HepG2 (cell line): Measurements from ENCODE around the gene PLPPR3. TPM values are rescaled to one million over a fixed set of nuclear protein-coding genes. Genes with fewer than 3 reads are reported as not detected.
A peak's percentile ranks its signal among the peaks of the same experiment; 100 is the strongest.

Experiments
- ARID2 ChIP-seq: sonication (generic); formaldehyde crosslinking; IDR thresholded peaks from 2 replicates; pipeline ENCODE4 v1.8.1; 2022; ENCODE audit warnings: mild to moderate bottlenecking, missing genetic modification reagents, borderline replicate concordance
- E2F5 ChIP-seq: sonication (generic); formaldehyde crosslinking; conservative IDR thresholded peaks from 2 replicates; pipeline ENCODE4 v1.4.0; 2020; ENCODE audit warnings: missing genetic modification reagents
- MNT ChIP-seq: fragments of 450-650 bp; IDR thresholded peaks from 2 replicates; pipeline ENCODE4 v1.6.1; 2016
- PAWR ChIP-seq: sonication (generic); formaldehyde crosslinking; IDR thresholded peaks from 2 replicates; pipeline ENCODE4 v1.4.0; 2020; ENCODE audit warnings: missing genetic modification reagents, mild to moderate bottlenecking, borderline replicate concordance
- POLR2A ChIP-seq, 2 experiments: IDR thresholded peaks; 2 replicates each; pipeline ENCODE4 v1.6.1; 2011; ENCODE audit warnings: low read depth in 2 of 2, low read length in 2 of 2, mild to moderate bottlenecking in 1 of 2, moderate library complexity in 1 of 2; ENCODE audit not compliant: insufficient read depth in 1 of 2
- RFX3 ChIP-seq: IDR thresholded peaks from 2 replicates; pipeline ENCODE4 v1.6.1; 2016; ENCODE audit warnings: missing biosample characterization, missing genetic modification reagents
- SMARCC2 ChIP-seq: fragments of 450-650 bp; IDR thresholded peaks from 2 replicates; pipeline ENCODE4 v1.6.1; 2017; ENCODE audit warnings: antibody characterized with exemption, mild to moderate bottlenecking
- SPEN ChIP-seq: sonication (generic); formaldehyde crosslinking; IDR thresholded peaks from 2 replicates; pipeline ENCODE4 v1.5.1; 2020; ENCODE audit warnings: low read depth, mild to moderate bottlenecking, missing genetic modification reagents
- SSRP1 ChIP-seq: IDR thresholded peaks from 2 replicates; pipeline ENCODE4 v1.6.1; 2016; ENCODE audit warnings: control low read depth
- U2AF1 ChIP-seq: fragments of 200-400 bp; formaldehyde crosslinking; optimal IDR thresholded peaks from 2 replicates; pipeline ENCODE3; 2017; ENCODE audit warnings: mild to moderate bottlenecking, low read depth, low read length
- ZC3H13 ChIP-seq: sonication (generic); formaldehyde crosslinking; IDR thresholded peaks from 2 replicates; pipeline ENCODE4 v1.8.1; 2023; ENCODE audit warnings: mild to moderate bottlenecking, missing genetic modification reagents, moderate library complexity
- ZFP82 ChIP-seq: sonication (generic); formaldehyde crosslinking; IDR thresholded peaks from 2 replicates; pipeline ENCODE4 v1.5.1; 2020; ENCODE audit warnings: mild to moderate bottlenecking, missing genetic modification reagents, borderline replicate concordance
- ZNF3 ChIP-seq: IDR thresholded peaks from 2 replicates; pipeline ENCODE4 v1.7.0; 2017; ENCODE audit warnings: inconsistent platforms
- ZNF317 ChIP-seq: sonication (generic); formaldehyde crosslinking; IDR thresholded peaks from 2 replicates; pipeline ENCODE4 v1.5.0; 2020; ENCODE audit warnings: mild to moderate bottlenecking, missing genetic modification reagents
- ZNF576 ChIP-seq: sonication (generic); formaldehyde crosslinking; IDR thresholded peaks from 2 replicates; pipeline ENCODE4 v1.4.0; 2020; ENCODE audit warnings: mild to moderate bottlenecking, missing genetic modification reagents
- ZNF609 ChIP-seq: sonication (generic); formaldehyde crosslinking; IDR thresholded peaks from 2 replicates; pipeline ENCODE4 v1.4.0; 2020; ENCODE audit warnings: mild to moderate bottlenecking, missing genetic modification reagents, borderline replicate concordance
- ZNF724P ChIP-seq: sonication (generic); formaldehyde crosslinking; IDR thresholded peaks from 2 replicates; pipeline ENCODE4 v1.8.0; 2022; ENCODE audit warnings: missing genetic modification reagents, borderline replicate concordance
- ZNF772 ChIP-seq: sonication (generic); formaldehyde crosslinking; IDR thresholded peaks from 2 replicates; pipeline ENCODE4 v1.5.0; 2020; ENCODE audit warnings: mild to moderate bottlenecking, missing genetic modification reagents
- polyA plus RNA-seq, 8 experiments: library from polyadenylated mRNA; depleted of rRNA in 3 of 8; stranded (reverse) in 7 of 8; unstranded in 1 of 8; fragments of >200 nt; fragmentation: Illumina TruSeq in 4 of 8; extraction: Trizol in 4 of 8; gene quantifications; 2 replicates each; pipeline versions ENCODE4 v1.2.1 to v1.2.3, GENCODE V29; 2011 to 2016; ENCODE audit warnings: low read depth in 4 of 8, missing spikeins in 1 of 8, mixed read lengths in 1 of 8; ENCODE audit not compliant: insufficient read depth in 1 of 8
- total RNA-seq, 5 experiments: library from RNA; depleted of rRNA; stranded (reverse); fragments of >200 nt; fragmentation: Illumina TruSeq; extraction: Trizol; gene quantifications; 2 replicates each; pipeline ENCODE4 v1.2.3, GENCODE V29; 2016; ENCODE audit warnings: low read depth in 1 of 5

PLPPR3 gene
- total and polyA plus RNA-seq, 2 of the 13 experiments (the other 11 are each of a cell fraction or from before 2014, with no cell fraction given), result 0.07 to 0.16 TPM

- TF ChIP-seq ZNF772 (CRISPR knock-in tag) (no peak), RFX3 (CRISPR knock-in tag) (no peak), SPEN (CRISPR knock-in tag) (no peak), ZFP82 (no peak), ZNF3 (CRISPR knock-in tag) (no peak), ZC3H13 (CRISPR knock-in tag) (no peak), SSRP1 (CRISPR knock-in tag) (no peak), ZNF724P (CRISPR knock-in tag) (no peak), ZNF609 (CRISPR knock-in tag) (no peak), E2F5 (no peak), ZNF576 (CRISPR knock-in tag) (no peak), MNT (no peak), U2AF1 (no peak), POLR2A (IDR thresholded peaks at IDR 0.05; ENCODE audit: insufficient read depth in 1 of 2, low read depth in 2 of 2, low read length in 2 of 2) (peak; percentile 17 to 59; a peak in 2 of 4 replicates), PAWR (CRISPR knock-in tag) (no peak), SMARCC2 (no peak), ARID2 (no peak), ZNF317 (CRISPR knock-in tag) (no peak)
Observed at GRCh38 chr19:800360-801029, 21.3 kb downstream of the PLPPR3 start (continued).
